Measurements from ENCODE around the gene PRKCQ.

The PRKCQ gene

DNA sequence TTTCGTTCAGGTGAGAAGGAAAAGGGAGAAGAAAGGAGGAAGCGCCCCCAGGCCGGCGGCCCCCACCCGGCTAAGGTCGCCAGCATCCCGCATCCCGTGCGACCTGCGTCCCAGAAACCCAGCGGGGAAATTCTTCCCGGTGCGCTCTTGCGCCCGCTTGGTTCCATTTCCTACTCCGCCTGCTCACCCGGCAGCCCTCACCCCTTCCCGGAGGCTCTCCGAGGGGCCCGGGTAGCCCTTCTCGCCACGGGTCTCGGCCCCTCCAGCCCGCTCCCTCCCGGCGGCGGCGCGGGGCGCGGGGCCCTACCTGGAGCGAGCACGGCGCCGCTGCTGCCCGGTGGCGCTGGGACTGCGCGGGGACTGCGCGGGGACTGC is at the start of gene PRKCQ:
Gene PRKCQ (minus strand): TSS at position 373 of the 375 bp plus-strand sequence. CDS start 65,141 bp downstream, outside the sequence.
- H3K4me3 ChIP-seq (ENCODE audit: low read depth, low read length), result peak within 1 kb of the TSS; percentile 68
- DNase-seq (ENCODE audit: low read depth), result no peak

- no peak overlapping the region for H3K4me3 ChIP-seq (ENCODE audit: low read depth, low read length)
- no peak for DNase-seq (ENCODE audit: low read depth)
These were observed 45.4 kb upstream of the PRKCQ start for GRCh38 chr10:6625428-6625827.

DNA sequence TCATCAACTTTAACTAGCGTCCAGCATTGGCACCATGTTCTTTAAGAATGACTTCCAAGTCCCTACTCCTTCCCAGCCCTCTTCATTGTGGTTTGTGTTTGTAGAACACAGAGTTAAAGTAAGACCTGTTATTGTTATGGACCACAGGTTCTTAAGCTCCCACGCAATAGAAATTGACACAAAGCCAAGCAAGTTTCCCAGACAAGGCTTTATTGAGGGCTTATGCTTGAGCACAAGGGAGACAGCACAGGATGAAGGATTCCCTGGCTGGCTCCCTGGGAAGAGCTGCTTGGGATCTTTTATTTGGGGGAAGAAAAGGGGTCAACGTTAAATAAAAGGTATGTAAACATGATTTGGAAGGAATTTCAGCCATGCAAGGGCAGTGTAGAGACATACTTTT is 44.3 kb upstream of the PRKCQ start:
- H3K4me3 ChIP-seq (ENCODE audit: low read depth, low read length), result no peak overlapping the region
- DNase-seq (ENCODE audit: low read depth), result no peak

- DNase-seq (ENCODE audit: low read depth), result no peak
- H3K4me3 ChIP-seq (ENCODE audit: low read depth, low read length), result no peak overlapping the region
These were observed 42.8 kb upstream of the PRKCQ start for GRCh38 chr10:6622921-6623320.

- no peak overlapping the region for H3K4me3 ChIP-seq (ENCODE audit: low read depth, low read length)
- peak; percentile 7 for DNase-seq (ENCODE audit: low read depth)
These were observed 41.5 kb upstream of the PRKCQ start for GRCh38 chr10:6621536-6621935.

DNA sequence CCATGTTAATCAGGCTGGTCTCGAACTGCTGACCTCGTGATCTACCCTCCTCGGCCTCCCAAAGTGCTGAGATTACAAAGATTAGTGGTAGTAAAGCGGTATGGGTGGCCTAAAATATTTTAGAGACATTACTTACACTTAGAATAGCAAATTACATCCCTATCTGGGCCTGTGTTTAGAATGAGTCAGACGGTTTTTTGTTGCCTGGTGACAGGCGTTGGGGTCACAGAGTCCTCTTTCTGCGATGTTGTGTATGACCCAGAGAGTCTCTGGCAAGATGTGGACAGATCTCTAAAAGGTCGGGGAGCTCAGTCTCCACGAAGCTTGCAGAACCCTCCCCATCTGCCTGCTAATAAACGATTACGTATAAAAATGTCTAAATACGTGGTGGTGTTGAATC is 39.6 kb upstream of the PRKCQ start:
- no peak overlapping the region for H3K4me3 ChIP-seq (ENCODE audit: low read depth, low read length)
- DNase-seq (ENCODE audit: low read depth), result no peak

DNA sequence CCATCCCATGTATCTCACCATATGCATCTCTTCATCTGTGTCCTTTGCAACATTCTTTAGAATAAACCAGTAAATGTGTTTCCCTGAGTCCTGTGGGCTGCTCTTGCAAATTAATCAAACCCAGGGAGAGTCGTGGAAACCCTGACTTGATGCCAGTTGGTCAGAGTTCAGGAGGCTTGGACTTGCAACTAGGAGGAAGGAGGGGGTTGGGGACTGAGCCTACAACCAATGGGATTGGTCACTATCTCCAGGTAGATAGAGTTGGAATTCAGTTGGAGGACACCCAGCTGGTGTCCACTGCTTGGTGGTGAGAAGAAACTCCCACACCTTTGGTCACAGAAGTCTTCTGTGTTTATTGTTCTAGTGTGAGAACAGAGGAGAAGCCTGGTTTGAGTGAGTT is 38.3 kb upstream of the PRKCQ start:
- DNase-seq (ENCODE audit: low read depth), result no peak
- no peak overlapping the region for H3K4me3 ChIP-seq (ENCODE audit: low read depth, low read length)

DNA sequence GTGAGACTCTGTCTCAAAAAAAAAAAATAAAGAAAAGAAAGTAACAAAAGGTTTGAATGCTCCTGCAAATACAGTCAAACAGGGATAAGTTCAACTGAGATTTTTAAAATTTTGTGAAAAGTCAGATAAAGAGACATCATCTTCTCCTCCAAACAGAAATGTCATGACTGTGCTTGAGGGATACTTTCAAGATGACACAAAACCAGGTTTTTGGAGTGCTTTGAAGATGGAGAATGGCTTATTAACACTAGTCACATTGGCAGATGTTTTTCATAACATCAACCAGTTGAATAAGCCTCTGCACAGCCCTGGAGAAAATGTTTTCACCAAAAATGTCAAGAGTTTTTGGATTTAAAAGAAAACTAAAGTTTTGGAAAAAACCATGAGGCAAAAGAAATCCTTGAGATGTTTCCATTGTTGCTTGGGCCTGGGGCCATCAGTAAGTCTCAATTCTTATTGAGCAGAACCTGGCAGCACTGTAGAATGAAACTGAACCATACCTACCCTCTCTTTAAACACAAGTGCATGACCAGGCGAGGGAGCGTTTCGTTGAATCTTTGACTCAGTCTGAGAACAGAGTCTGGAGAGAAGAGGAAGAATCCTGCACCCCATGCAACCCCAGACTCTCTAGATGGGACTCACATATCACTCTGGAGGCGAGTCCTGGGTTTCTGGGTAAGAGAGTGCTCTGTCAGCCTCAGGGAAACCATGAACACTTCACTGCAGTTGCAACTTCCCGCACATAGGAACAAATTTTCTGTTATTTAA is 37.4 kb upstream of the PRKCQ start:
- no peak overlapping the region for H3K4me3 ChIP-seq (ENCODE audit: low read depth, low read length)
- no peak for DNase-seq (ENCODE audit: low read depth)

- H3K4me3 ChIP-seq (ENCODE audit: low read depth, low read length), result no peak overlapping the region
- no peak for DNase-seq (ENCODE audit: low read depth)
These were observed 35.9 kb upstream of the PRKCQ start for GRCh38 chr10:6615971-6616370.

- no peak for DNase-seq (ENCODE audit: low read depth)
- no peak overlapping the region for H3K4me3 ChIP-seq (ENCODE audit: low read depth, low read length)
These were observed 32.3 kb upstream of the PRKCQ start for GRCh38 chr10:6612371-6612770.

DNA sequence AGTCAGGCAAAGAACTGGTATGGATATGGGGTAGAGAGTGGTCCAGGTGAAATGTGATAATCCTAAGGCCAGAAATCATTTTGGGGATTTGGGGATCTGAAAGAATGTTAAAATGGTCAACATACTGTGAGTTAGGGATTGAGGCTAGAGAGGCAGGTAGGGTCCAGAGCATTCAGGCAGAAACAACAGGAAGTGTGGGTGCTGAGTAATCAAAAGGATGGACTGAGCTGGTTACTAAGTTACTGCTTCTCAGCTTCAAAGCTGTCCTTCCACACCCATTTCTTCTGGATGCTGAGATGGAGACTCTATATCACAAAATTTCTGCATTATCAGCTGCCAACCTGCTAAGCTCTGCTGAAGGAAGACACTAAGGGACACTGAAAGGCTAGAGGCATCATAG is 30.6 kb upstream of the PRKCQ start:
- H3K4me3 ChIP-seq (ENCODE audit: low read depth, low read length), result no peak overlapping the region
- DNase-seq (ENCODE audit: low read depth), result no peak

DNA sequence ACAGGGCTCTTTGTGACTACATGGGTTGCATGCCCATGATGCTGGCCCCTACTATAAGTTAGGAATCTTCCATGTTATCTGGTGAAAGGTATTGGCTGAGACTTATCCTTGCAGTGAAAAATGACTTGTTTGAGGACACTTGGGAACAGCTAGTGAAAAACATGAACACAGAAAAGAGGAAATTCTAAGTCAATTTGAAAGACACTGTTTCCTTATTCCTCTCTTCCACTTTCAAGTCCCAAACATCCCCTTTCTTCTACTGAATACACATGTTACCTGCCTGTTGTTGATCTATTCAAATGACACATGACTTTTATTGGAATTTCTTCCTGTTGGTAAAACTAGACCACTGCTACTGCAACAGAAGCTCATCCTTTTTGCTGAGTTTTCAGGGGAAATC is 29.5 kb upstream of the PRKCQ start:
- no peak for DNase-seq (ENCODE audit: low read depth)
- H3K4me3 ChIP-seq (ENCODE audit: low read depth, low read length), result no peak overlapping the region

DNA sequence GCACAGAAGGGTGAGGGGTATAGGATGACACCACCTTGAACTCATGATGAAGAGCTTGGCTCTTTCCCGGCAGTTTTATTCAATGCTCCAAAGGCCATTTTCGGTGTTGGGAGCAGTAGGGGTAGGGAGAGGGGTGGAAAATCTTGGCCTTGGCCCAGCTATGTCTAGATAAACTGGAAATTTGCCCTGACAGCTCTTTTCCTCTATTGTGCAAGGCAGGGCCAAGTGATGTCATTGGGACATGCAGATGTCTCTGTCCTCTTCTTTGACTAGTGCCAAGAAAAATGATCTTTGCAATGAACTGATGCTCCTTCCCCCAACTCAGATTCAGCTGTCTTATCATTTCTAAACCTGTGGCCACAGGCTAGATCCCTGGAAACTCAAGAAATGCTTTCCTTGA is 27.7 kb upstream of the PRKCQ start:
- no peak for DNase-seq (ENCODE audit: low read depth)
- no peak overlapping the region for H3K4me3 ChIP-seq (ENCODE audit: low read depth, low read length)

GRCh38 chr10:6607182-6607581 is 27.1 kb upstream of the PRKCQ start:
- H3K4me3 ChIP-seq (ENCODE audit: low read depth, low read length), result no peak overlapping the region
- no peak for DNase-seq (ENCODE audit: low read depth)

DNA sequence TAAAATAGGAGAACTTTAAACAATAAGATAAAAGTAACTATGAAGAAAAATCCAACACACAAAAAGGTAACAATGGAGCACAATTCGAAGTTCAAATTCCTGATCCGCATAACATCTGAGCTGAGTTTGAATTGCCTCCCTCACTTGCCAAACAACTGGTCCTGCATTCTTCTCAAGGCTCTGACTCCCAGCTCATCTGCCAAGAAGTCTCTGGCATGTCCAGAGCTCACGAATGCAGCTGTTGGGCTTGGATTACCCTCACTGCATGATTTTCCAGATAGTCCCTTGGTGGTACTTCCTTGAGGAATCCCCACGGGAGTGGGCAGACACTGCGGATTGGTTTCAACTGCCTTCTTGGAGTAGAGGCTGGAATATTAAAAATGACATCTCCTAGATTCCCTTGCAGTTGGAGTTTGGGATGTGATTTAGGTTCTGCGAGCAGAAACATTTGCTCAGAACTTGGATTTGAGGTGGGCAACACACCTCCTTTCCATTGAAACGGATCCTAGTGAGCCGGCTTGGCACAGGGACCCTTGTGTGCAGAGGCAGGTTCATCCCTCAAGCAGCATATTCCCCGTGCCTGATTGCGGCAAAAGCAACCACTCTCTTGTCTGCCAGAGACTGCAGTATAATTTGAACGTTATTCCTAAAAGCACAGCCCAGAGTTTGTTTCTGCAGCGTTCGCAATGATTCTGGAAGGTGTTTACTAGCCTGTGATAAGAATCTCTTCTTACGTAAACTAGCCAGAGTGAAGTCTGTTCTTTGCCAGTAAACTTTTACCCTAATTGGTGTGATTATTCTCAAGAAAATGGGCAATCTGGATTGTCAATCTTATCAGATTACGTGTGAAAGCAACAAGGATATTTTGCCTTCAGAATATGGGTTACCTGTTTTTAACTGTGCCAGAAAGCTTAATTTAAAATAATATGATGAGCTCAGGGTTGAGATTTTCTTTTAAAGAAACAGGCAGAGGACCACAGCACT is 23.4 kb upstream of the PRKCQ start:
- no peak overlapping the region for H3K4me3 ChIP-seq (ENCODE audit: low read depth, low read length)
- no peak for DNase-seq (ENCODE audit: low read depth)

DNA sequence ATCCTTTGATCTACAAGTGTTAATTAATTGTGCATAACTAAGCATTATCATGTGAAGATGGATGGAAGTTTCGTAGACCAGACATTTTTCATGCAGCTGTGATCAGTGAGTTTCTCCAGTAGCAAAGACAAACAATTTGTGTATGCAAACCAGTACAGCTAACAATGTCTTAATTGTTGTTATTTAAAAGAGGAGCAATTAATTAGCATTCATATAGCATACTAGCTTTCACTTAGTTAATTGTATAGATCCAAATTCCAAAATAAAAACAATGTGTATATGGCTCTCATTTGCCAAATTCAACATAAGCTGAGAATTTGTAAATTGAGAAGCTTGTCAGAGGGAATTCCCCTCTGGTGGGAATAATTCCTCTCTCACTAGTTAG is 22.6 kb upstream of the PRKCQ start:
- H3K4me3 ChIP-seq (ENCODE audit: low read depth, low read length), result no peak overlapping the region
- DNase-seq (ENCODE audit: low read depth), result no peak

DNA sequence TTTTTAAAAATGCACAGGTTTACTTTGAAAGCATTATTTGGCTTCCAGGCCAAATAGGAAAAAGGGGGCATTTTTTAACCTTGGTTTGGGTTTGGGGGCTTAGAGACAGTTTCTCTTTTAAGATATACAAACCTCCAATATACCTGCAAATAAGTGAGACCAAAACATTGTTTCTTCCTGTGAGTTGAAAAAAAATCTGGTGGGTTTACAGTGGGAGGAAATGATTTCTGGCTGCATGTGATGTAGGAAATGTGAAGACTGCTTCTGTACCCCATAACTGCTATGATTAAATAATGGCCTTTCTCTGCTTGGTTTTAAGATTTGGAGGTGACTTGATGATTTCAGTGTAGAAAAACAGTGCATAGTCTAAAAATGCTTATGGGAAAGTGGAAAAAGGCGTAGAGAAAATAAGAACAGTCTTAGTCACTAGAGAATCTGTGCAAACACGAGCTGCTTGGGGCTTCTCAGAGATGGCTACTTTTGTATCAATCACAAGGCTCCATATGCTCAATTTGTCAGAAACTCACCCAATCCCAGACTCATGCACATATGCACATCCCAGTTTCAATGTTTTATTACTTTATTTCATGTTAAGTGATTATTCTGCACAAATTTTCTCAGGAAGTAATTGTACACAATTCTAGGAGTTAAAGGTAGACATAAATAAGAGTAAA is 22.1 kb upstream of the PRKCQ start:
- no peak for DNase-seq (ENCODE audit: low read depth)
- no peak overlapping the region for H3K4me3 ChIP-seq (ENCODE audit: low read depth, low read length)

- no peak for DNase-seq (ENCODE audit: low read depth)
- no peak overlapping the region for H3K4me3 ChIP-seq (ENCODE audit: low read depth, low read length)
These were observed 21.2 kb upstream of the PRKCQ start for GRCh38 chr10:6601246-6601805.

GRCh38 chr10:6600224-6600987 is 20.3 kb upstream of the PRKCQ start:
- no peak for DNase-seq (ENCODE audit: low read depth)
- H3K4me3 ChIP-seq (ENCODE audit: low read depth, low read length), result no peak overlapping the region
